HT-29 (cell line): Measurements from ENCODE around the gene RNF166. TPM values are rescaled to one million over a fixed set of nuclear protein-coding genes. Genes with fewer than 3 reads are reported as not detected.
"Not testable (repeated sequence)": the region's sequence is repeated elsewhere in the genome, so short reads cannot be mapped to it uniquely, and the experiment has no call there.

Source experiments
- DNase-seq: peaks from one replicate; pipeline ENCODE4 v3.0.0-alpha.2; 2015; ENCODE audit warnings: low spot score
- total RNA-seq: library from RNA; depleted of rRNA; stranded (reverse); fragments of >200 nt; shearing (Covaris generic); gene quantifications from 2 replicates; pipeline ENCODE4 v1.2.3, GENCODE V29; 2014

The RNF166 gene
- total RNA-seq, 1 experiment from 2014 or later = 44.6 TPM

DNA sequence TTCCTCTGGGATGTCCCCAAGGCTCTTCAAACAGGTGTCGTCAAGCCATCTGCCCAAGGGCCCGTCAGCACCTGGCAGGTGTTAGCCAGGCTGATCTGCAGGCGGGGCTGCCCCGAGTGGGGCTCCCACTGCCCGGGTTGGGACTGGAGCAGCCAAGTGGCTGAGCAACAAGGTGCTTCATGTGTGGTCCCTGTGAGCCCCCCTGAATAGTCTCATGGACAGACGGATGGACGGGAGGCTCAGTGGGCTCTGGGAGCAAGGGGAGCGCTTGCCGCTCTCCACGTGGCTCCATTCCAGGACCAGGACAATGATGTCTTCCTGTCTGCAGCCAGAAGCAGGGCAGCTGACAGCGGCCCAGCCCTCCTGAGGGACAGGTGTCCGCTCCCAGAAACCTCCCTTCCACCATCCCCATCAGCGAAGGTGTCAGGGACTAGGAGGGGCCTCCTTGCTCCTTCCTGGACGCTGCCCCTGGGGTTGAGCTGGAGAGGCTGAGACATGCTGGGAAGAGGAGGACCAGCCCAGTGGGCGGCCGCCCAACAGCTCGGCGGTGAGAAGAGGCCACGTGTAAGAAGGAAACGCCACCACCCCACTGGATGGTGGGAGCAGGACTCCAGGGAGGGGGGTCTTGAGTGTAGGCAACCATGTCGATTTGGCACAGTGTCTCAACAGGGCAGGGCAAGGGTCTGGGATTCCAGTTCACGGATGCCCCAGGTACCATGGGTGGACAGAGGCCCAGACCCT lies 29.5 kb downstream of the RNF166 start:
- no peak for DNase-seq

DNA sequence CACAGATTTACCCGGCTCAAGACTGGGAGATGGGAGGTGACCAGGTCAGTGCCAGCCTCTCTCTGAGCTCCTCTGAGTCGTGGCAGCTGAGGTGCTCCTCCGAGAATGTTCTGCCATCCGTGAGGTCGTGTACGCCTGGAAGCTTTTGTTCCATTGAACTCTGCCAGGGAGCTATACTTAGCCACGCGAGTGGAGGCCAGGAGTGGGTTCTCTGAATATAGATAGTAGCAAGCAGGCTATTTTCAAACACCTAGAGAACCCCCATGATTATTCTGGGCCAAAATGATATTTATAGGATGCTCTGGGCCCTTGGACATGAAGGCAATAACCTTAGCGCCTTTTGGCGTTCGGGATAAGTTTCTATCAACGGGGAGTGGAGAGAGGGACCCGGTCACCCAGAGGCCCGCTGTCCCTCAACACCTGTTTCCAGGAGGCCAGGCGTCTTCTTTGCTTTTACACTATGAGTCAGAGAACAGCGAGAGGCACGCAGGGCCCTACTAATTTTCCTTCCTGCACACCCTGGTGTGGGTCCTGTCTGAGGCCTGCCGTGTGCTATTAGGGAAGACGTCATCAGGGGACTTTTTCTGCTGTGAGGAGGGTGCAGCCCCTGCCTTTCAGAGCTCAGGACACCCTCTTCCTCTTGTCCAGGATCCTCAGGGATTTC lies 32.4 kb downstream of the RNF166 start:
- no peak for DNase-seq

DNA sequence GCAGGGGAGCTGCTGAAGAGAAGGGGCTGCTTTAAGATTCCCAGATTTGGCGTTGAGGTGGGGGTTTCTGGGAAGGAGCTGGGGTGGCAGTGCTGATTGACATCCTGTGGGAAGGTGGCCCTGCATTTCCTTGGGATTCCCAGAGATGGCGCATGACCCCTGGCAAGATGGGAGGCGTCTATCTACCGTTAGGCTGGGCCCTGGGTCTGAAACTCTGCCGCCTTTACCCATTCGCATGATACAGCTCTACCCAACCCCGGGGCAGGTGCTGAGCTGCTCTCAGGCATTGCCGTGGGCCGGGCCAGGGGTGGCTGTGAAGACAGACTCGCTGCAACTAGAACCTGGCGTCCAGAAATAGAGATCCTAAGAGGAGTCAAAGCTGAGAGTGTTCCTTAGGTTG lies 33.4 kb downstream of the RNF166 start:
- DNase-seq = peak; percentile 26

DNA sequence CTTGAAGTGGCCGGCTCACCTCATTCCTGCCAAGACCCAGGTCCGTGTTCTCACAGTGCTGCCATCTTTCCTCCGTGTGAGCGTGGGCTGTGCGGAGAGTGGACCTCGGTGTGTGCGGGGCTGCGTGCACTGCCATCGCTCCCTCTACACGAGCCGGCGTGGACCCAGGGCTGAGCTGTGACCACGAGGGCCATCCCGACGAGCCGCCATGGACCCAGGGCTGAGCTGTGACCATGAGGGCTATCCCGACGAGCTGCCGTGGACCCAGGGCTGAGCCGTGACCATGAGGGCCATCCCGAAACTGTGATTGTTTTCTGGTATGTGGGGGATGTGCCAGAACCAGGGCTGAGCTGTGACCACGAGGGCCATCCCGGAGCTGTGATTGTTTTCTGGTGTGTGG lies 34.4 kb downstream of the RNF166 start:
- no peak for DNase-seq

DNA sequence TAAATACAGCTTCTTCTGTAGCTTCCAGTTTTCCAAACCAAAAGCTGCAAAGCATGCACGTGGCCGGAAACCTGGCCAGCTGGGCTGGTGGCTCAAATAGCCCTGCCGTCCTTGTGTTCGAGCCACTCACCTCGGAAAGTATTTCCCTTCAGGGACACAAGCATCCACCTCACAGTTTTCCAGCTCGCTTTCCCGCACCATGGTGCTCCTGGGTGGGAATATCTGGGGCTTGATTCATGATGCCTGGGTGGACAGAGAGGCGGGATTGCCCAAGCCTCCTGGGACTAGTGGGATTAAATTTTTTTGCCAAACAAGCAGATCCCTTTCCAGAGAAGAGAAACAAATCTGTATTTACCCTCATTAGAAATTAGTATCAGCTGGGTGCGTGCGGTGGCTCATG lies 36.2 kb downstream of the RNF166 start:
- no peak for DNase-seq

DNA sequence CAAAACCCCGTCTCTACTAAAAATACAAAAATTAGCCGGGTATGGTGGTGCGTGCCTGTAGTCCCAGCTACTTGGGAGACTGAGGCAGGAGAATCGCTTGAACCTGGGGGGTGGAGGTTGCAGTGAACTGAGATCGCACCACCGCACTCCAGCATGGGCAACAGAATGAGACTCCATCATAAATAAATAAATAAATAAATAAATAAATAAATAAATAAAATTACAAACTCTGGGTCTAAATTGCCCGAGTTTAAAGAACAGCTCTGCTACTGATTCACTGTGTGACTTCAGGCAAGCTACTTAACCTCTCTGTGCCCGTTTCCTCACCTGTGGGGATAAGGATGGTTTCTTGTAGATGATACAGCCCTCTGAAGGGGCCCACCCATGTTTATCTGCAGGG lies 36.7 kb downstream of the RNF166 start:
- DNase-seq = not testable (repeated sequence)

DNA sequence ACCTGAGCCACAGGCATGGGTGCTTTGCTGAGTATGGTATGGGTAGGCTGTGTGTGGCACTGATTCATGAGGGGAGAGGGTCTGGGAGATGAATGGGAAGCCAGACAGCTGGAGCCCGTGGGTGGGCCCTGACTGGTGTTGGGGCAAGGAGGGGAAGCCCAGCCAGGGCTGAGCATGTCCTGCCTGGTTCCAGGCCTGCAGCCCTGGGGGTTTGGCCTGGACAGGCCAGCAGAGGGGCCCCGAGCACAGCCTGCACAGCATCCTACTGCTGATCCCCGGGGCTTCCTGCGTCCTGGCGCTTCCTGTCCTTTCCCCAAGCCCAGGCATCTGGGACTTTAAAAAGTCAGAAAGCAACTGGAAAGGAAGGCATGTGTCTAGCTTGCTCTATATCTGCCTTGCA lies 38.7 kb downstream of the RNF166 start:
- no peak for DNase-seq

DNA sequence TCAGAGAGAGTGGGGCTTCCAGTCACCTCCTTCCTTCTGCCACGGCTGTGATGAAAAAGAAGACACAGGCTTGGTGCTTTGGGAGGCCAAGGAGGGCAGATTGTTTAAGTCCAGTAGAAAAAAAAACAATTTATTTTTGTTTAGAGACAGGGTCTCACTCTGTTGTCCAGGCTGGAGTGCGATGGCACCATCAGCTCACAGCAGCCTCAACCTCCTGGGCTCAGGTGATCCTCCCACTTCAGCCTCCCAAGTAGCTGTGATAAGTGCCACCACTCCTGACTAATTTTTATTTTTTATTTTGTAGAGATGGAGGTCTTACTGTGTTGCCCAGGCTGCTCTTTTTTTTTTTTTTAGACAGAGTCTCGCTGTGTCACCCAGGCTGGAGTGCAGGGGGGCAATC lies 40.6 kb downstream of the RNF166 start:
- DNase-seq = no peak

DNA sequence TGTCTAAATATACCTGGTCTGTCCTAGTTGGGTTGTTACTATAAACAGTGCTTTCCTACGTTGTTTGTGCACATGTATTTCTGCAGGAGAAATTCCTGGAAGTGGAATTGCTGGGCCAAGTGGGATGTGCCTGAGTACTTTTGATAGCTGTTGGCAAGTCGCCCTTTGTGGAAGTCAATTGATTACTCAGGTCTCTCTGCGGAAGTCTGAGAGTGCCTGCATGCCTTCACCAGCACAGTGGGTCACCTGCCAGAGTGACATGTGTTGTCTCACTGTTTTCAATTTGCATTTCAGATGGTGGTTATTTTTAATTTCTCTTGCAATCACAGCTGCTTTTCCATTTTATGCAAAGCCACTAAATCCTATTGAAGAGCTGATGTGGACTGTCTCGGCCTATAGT lies 41.1 kb downstream of the RNF166 start:
- DNase-seq = no peak

DNA sequence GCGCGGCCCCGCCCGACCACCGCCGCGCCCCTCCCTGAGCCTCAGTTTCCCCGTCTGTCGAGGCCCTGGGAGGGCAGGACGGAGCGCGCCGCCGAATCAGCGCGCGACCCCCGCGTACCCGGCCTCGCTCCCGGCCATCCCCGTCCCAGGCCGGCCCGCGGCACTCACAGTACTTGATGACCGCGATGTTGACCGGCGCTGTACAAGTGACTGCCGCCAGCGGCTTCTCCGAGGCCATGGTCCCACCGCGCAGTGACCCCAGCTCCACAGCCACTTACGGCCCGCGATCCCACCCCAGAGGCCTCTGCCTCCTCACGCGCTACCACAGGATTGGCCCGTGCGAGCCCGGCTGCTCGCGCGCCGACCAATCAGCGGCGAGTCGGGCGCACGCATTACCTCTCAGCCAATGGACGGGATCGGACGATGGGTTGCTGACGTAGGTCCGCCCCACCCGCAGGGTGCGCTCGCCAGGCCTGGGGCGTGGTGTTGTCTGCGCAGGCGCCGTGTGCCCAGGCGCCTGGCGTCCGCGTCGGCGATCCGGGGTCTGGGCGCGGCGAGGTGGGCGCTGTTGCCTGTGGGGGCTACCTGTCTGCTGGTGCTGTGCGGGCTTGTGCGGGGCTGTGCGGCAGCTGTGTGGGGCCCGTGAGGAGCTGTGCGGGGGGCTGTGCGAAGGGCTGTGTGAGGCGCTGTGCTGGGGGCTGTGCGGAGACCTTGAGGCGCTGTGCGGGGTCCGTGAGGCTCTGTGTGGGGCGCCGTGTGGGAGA lies 43.2 kb downstream of the RNF166 start, which contains the start of gene MVD:
TSS of gene MVD (minus strand) at position 249 of the 764 bp plus-strand sequence. CDS start at position 238, 11 bp downstream.
- DNase-seq = peak; percentile 96

DNA sequence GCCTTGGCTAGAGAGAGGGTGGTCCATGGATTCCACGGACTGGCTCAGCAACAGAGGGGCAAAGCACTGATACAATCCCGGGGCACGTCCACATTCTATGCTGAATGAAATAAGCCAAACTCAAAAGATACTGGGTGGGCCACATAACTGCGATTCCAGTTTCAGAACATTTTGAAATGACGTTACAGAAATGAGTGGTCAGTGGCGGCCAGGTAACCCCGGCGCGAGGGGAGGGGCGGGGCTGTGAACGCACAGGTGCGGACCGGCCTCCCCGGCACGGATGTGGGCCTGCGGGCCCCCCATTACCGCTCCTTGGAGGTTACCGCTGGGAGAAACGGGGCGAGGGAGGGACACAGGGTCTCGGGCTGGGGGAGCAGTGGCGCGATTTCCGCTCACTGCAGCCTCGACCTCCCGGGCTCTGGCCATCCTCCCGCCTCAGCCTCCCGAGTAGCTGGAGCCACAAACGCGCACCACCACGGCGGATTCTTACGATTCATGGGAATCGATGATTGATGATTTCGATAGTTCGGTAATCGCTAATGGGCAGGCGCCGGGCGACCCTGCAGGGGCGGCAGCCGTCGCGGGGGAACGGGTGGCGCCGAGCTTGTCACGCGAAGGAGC lies 43.9 kb downstream of the RNF166 start:
- no peak for DNase-seq

DNA sequence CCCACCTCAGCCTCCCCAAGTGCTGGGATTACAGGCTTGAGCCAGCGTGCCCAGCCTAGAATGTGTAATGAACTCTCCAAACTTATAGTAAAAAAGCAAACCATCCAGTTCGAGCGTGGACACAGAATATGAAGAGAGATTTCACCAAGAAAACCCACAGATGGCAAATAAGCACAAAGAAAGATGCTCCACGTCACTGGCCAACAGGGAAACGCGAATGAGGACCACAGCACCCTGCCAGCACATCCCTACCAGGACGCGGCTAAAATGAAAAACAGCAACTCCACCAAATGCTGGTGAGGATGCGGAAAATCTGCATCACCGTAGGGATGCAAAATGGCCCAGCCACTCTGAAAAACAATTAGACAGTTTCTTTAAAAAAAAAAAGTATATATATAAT lies 44.7 kb downstream of the RNF166 start:
- DNase-seq = no peak

DNA sequence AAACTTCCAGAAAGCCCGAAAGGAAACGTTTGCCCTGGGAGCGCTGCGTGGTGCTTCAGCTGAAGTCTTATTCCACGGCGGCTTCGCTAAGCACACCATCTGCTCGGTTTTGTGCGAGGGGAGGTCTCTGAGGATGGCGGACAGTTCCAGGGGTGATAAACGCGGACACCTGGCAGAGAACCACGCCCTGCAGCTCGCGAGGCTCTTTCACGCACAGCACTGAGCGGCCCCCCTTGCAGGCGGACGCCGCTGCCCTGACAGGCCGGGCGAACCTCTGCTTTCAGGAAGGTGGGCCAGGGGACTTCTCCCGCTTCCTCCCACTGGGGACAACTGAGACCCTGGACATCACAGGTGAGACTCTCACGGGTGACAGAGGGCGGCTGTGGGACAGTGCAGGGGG lies 47.0 kb downstream of the RNF166 start:
- no peak for DNase-seq

DNA sequence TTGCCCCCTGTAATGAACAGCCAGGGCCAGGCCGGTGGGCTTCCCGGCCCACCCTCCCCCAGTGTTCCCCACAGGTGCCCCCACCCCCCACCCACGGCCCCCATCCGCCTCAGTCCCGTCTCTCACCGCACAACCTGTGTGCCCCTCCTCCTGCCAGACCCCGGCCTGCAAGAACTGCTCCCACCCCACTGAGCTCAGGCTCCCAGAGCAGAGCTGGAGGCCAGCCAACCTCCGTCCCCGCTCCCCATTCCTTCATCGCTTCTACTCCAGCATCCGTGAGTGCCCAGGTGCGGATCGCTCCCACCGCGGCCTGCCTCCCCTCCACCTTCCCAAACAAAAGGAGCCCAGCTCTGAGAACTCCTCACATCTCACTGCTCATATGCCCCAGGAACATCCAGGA lies 47.5 kb downstream of the RNF166 start:
- no peak for DNase-seq

DNA sequence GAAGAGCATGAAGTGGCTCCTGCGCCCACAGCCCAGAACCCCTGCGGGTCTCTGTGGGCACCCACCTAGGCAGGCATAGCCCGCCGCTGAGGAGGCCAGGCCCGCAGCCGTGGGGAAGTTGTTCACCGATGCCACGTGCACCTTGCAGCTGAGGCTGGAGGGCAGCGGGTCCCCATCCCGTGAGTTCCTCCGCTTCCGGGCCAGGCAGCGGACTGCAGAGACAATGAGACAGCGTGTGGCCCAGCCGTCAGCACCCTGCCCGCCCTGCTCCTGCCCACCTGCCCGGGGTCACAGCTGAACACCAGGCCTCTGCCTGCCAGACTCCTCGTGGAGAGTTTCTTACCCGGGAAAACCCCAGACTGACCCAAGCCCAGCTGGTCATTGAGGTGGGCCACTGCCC lies 48.8 kb downstream of the RNF166 start:
- DNase-seq = no peak

DNA sequence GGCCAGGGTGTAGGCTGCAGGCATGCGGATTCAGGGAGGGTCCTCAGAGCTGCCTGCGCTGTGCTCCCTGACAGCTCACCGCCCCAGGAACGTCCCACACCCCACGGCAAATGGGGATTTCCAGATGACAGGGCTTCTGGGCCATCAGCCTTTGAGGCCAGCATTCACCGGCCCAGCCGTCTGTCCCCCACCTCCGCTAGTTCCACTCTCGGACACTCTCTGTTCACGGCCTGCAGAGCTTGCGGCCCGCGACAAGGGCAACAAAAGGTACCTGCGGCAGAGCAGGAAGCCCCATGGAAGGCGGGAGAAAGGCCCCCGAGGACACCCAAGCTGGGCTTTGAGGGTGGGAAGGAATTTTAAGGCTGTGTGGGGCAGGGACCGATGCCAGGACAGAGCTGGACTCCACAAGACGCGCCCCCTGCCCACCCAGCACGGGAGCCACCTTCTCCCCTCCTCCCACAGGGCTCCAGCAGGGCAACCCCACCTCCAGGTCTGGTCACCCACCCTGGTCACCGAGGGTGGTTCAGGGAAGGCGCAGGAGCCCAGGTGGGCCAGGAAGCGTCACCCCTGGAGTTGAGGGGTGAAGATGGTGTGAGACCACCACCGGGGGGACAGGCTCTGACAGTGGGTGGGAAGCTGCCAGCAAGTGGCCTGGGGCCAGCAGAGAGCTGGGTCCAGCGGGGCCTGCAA lies 49.8 kb downstream of the RNF166 start:
- no peak for DNase-seq

DNA sequence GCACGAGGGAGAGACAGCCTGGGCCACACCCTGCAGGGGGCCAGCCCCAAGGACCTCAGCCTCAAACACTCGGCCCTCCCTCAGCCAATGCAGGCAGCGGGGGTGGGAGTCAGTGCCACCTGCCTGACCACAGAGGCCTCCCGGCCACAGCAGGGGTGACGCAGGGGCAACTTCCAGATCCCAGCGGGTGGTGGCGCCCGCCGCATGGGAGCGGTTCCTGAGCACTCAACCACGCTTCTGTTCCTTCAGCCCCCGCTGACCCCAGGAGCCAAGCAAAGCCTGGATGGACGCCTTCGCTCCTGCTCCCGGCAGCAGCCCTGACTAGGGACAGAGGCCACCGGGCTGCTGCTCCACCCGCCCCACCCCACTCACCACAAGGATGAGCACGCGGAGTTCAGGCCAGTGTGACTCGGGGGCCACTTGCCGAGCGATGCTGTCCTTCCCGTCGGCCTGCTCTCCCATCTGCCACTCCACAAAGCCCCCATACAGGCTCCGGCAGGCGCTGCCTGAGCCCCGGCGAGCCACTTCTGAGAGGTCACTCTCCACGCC lies 50.4 kb downstream of the RNF166 start:
- DNase-seq = no peak

DNA sequence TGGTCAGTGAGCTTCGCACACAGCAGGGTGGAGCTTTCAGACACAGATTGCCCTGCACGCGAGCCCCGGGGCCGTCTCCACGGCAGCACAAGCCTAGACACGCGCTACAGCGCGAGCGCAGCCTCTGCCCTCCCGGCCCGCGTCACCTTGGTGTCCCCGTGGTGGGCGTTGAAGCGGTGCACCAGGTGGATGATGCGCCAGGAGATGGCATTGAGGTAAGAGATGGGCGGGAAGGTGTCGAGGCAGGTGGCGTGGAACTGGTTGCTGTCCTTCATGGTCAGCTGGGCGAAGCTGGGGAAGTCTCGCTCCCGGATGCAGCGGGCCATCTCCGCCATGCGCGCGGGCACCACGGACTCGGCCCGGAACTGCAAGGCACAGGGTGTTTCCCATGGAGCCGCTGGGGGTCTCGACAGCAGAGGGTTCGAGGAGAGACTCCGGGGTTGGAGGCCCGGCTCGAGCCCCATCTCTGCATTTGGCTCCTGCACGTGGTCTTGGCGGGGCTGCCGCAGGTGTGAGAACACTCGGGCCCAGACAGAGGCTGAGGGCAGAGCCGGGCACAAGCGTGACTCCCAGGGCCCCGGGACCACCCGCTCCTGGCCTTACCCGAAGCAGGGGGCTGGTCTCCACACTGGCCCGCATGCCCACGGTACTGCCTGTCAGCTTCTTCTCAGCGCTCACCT lies 51.0 kb downstream of the RNF166 start:
- DNase-seq = no peak

DNA sequence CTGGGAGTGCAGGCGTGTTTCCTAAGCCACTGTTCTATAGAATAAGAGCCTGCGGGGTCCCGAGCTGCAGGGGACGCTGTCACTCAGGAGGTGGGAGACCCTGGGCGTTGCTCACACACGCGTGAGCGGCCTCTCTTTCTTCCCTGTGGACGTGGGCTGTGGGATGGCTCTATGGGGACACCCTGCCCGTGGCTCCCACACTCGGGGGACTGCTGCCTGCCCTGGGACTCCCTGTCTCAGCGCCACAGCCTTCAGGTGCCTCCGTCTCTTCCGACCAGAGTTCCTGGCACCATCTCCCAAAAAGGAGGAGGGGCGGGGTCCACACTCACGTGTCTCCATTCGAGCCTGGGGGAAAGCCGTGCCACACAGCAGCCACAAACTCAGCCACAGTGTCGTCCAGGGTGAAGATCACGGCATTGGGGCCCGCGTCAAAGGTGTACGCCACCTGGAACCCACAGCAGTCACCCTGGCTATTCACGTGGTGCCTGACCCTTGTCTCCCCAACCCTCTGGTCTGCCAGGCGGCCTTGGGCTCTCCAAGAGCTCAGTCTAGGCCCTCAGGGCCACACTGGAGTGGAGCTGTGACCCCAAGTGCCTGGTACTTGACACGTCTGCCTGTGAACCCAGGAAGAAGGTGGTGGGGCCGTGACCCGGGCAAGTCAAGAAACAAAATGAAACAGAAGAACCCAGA lies 51.7 kb downstream of the RNF166 start:
- no peak for DNase-seq
